ENCODE results near the gene EFNB1.

- TF ChIP-seq CTCF (IDR thresholded peaks at IDR 0.05 in 8 of 11, conservative IDR thresholded peaks at IDR 0.05 in 3 of 11) (no peak), POLR2A (IDR thresholded peaks at IDR 0.05) (no peak)
These were observed 2.5 kb upstream of the EFNB1 start for GRCh38 chrX:68826113-68826980.

Data from spleen (tissue), 7 donors.